PC-9 (cell line): ENCODE measurements around the gene FES. TPM values are rescaled to one million over a fixed set of nuclear protein-coding genes. Genes with fewer than 3 reads are reported as not detected.
"Not testable (repeated sequence)": the region's sequence is repeated elsewhere in the genome, so short reads cannot be mapped to it uniquely, and the experiment has no call there.

Experiments
- BruUV-seq: library from RNA; stranded (reverse); fragments of 400-500 nt; replicated peaks from 2 replicates; lab custom pipeline; 2021; lab: Mats Ljungman, UMichigan
- CTCF ChIA-PET: fragments of 300-600 bp; sonication (Branson Sonifier 250); formaldehyde crosslinking; loops from one replicate; lab custom pipeline; 2022; ENCODE audit warnings: antibody characterized with exemption; lab: Charles Lee
- POLR2A ChIA-PET: fragments of 300-600 bp; sonication (Branson Sonifier 250); formaldehyde crosslinking; loops from one replicate; lab custom pipeline; 2022; ENCODE audit warnings: antibody characterized with exemption; ENCODE audit not compliant: unreplicated experiment; lab: Charles Lee
- DNase-seq, 2 experiments: peaks; one replicate each; pipeline versions ENCODE4 v3.0.0 to v3.0.0-alpha.2; 2015 to 2022; ENCODE audit warnings: mixed read lengths in 1 of 2
- H2AFZ ChIP-seq: fragments of 200-600 bp; sonication (generic); 2 replicates; pipeline ENCODE4 v1.8.1; 2017; ENCODE audit warnings: antibody characterized with exemption
- H3F3A ChIP-seq: fragments of 200-600 bp; sonication (generic); 2 replicates; pipeline ENCODE4 v1.8.1; 2017; ENCODE audit warnings: antibody characterized with exemption, mild to moderate bottlenecking, low read depth; ENCODE audit not compliant: insufficient read depth
- H3K27ac ChIP-seq: fragments of 200-600 bp; sonication (generic); 2 replicates; pipeline ENCODE4 v1.6.1; 2016; ENCODE audit warnings: mixed run types
- H3K27me3 ChIP-seq: fragments of 200-600 bp; sonication (generic); 2 replicates; pipeline ENCODE4 v1.6.1; 2016; ENCODE audit warnings: low read depth, mixed run types; ENCODE audit not compliant: insufficient read depth
- H3K36me3 ChIP-seq: fragments of 200-600 bp; sonication (generic); 2 replicates; pipeline ENCODE4 v1.6.1; 2016; ENCODE audit warnings: low read depth, mixed run types
- H3K4me1 ChIP-seq: fragments of 200-600 bp; sonication (generic); replicated peaks from 2 replicates; pipeline ENCODE4 v1.6.1; 2016; ENCODE audit warnings: mixed run types; ENCODE audit not compliant: insufficient read depth
- H3K4me2 ChIP-seq: fragments of 200-600 bp; sonication (generic); 2 replicates; pipeline ENCODE4 v1.6.1; 2017; ENCODE audit warnings: mixed run types
- H3K4me3 ChIP-seq: fragments of 200-600 bp; sonication (generic); 2 replicates; pipeline ENCODE4 v1.6.1; 2016; ENCODE audit warnings: mixed run types
- H3K79me2 ChIP-seq: fragments of 200-600 bp; sonication (generic); 2 replicates; pipeline ENCODE4 v1.6.1; 2017; ENCODE audit warnings: low read depth, mixed run types
- H3K9me2 ChIP-seq: fragments of 200-600 bp; sonication (generic); 2 replicates; pipeline ENCODE4 v1.8.1; 2017; ENCODE audit warnings: mild to moderate bottlenecking; ENCODE audit not compliant: insufficient read depth
- H3K9me3 ChIP-seq: fragments of 200-600 bp; sonication (generic); 2 replicates; pipeline ENCODE4 v1.8.1; 2016; ENCODE audit warnings: low read depth; ENCODE audit not compliant: insufficient read depth
- H4K20me1 ChIP-seq: fragments of 200-600 bp; sonication (generic); 2 replicates; pipeline ENCODE4 v1.8.1; 2017; ENCODE audit not compliant: insufficient read depth
- CTCF ChIP-seq: fragments of 200-600 bp; sonication (generic); conservative IDR thresholded peaks from 2 replicates; pipeline ENCODE4 v1.6.1; 2017; ENCODE audit warnings: mixed run types, antibody characterized with exemption, mild to moderate bottlenecking, moderate library complexity
- EZH2 ChIP-seq: fragments of 200-600 bp; sonication (generic); IDR thresholded peaks from 2 replicates; pipeline ENCODE4 v1.8.0; 2017; ENCODE audit warnings: antibody characterized with exemption, low read depth
- intact Hi-C: fragments of 100-400 bp; cut with micrococcal nuclease; formaldehyde crosslinking; loops from one replicate; pipeline ENCODE4 v1.10.0; 2022; ENCODE audit not compliant: unreplicated experiment
- total RNA-seq: library from RNA; stranded (reverse); gene quantifications from 2 replicates; pipeline ENCODE4 v1.2.3, GENCODE V29; 2021

The FES gene
- total RNA-seq, 1 experiment from 2014 or later: 3.8 TPM

GRCh38 chr15:90921887-90922286, 37.6 kb downstream of the FES start:
- BruUV-seq: no TSS peak
- POLR2A ChIA-PET: no interaction called here

GRCh38 chr15:90922712-90923322, 38.5 kb downstream of the FES start:
- H3K27ac ChIP-seq, CTCF ChIA-PET, H3K9me3 ChIP-seq, BruUV-seq, H3F3A ChIP-seq, H3K4me3 ChIP-seq, intact Hi-C loops, DNase-seq, H3K27me3 ChIP-seq, H3K4me2 ChIP-seq, H2AFZ ChIP-seq, H3K4me1 ChIP-seq, H4K20me1 ChIP-seq, H3K36me3 ChIP-seq, POLR2A ChIA-PET, H3K9me2 ChIP-seq, H3K79me2 ChIP-seq: not testable (repeated sequence)

More at GRCh38 chr15:90921887-90922286, 37.6 kb downstream of the FES start:
- H3K4me1 ChIP-seq: no peaks in the 10 kb centered on the region
- H3K9me2 ChIP-seq: no peaks in the 10 kb centered on the region
- no peaks in the 10 kb centered on the region for H3K36me3 ChIP-seq
- no peak overlapping the region for H3K27ac ChIP-seq
- H3F3A ChIP-seq: no peaks in the 10 kb centered on the region
- no peak overlapping the region for H3K4me3 ChIP-seq
- DNase-seq: no peak
- no peak overlapping the region for H2AFZ ChIP-seq
- TF ChIP-seq EZH2 (no peak), CTCF (no peak)
- no peaks in the 10 kb centered on the region for H3K27me3 ChIP-seq
- no peaks in the 10 kb centered on the region for H4K20me1 ChIP-seq
- CTCF ChIA-PET: interaction anchor here (0.7 kb wide), 1 partner anchor 10 kb away, joined by 3 read pairs; no protein-coding TSS in a partner anchor
- no peaks in the 10 kb centered on the region for H3K9me3 ChIP-seq
- intact Hi-C loops: no loop called here
- H3K79me2 ChIP-seq: no peaks in the 10 kb centered on the region
- H3K4me2 ChIP-seq: no peak overlapping the region

GRCh38 chr15:90924375-90924774, 40.1 kb downstream of the FES start:
- Histone ChIP-seq H3K4me1 (peaks cover 10% of the 10 kb centered on the region), H3K9me2 (no peaks in the 10 kb centered on the region), H3K79me2 (no peaks in the 10 kb centered on the region), H3K27me3 (no peaks in the 10 kb centered on the region), H3K27ac (no peak overlapping the region), H4K20me1 (no peaks in the 10 kb centered on the region), H3K4me2 (no peak overlapping the region), H3K9me3 (no peaks in the 10 kb centered on the region), H3F3A (no peaks in the 10 kb centered on the region; the same call in 1 of the 2 replicates), H3K36me3 (no peaks in the 10 kb centered on the region), H2AFZ (no peak overlapping the region), H3K4me3 (no peak overlapping the region)
- no TSS peak for BruUV-seq
- DNase-seq: no peak
- ChIA-PET CTCF (no interaction called here), POLR2A (no interaction called here)
- intact Hi-C loops: no loop called here
- TF ChIP-seq CTCF: no peak
- TF ChIP-seq EZH2: no peak

DNA sequence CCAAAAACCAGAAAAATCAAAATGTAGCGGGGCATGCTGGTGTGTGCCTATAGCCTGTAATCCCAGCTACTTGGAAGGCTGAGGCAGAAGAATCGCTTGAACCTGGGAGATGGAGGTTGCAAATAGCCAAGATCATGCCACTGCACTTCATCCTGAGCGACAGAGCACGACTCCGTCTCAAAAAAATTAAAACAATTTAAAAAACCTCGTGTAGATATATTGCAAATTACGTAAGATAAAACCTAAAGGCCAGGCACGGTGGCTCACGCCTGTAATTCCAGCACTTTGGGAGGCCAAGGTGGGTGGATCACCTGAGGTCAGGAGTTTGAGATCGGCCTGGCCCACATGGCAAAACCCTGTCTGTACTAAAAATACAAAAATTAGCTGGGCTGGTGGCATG, 42.5 kb downstream of the FES start:
- H3F3A ChIP-seq, H3K9me2 ChIP-seq, H3K79me2 ChIP-seq, H3K27ac ChIP-seq, H3K4me3 ChIP-seq, H3K36me3 ChIP-seq, DNase-seq, H4K20me1 ChIP-seq, intact Hi-C loops, H3K4me2 ChIP-seq, H3K9me3 ChIP-seq, POLR2A ChIA-PET, H2AFZ ChIP-seq, H3K27me3 ChIP-seq, BruUV-seq: not testable (repeated sequence)
- CTCF ChIA-PET: interaction anchor here (0.6 to 0.7 kb wide), 2 partner anchors 27 to 278 kb away, joined by 3 read pairs; no protein-coding TSS in a partner anchor
- peaks cover 25% of the 10 kb centered on the region for H3K4me1 ChIP-seq

- H2AFZ ChIP-seq, H3K36me3 ChIP-seq, BruUV-seq, H4K20me1 ChIP-seq, DNase-seq, intact Hi-C loops, H3K27me3 ChIP-seq, H3K9me2 ChIP-seq, H3K4me2 ChIP-seq, H3K4me3 ChIP-seq, H3K27ac ChIP-seq, H3K79me2 ChIP-seq, CTCF ChIA-PET, H3K9me3 ChIP-seq: not testable (repeated sequence)
- POLR2A ChIA-PET: interaction anchor here (0.7 kb wide), 1 partner anchor 133 kb away, joined by 11 read pairs; no protein-coding TSS in a partner anchor
- peaks cover 13% of the 10 kb centered on the region; the same call in 1 of the 2 replicates for H3F3A ChIP-seq
- H3K4me1 ChIP-seq: peaks cover 25% of the 10 kb centered on the region
These were observed 43.8 kb downstream of the FES start for GRCh38 chr15:90928106-90928505.
